Ovary (tissue), 9 donors: ENCODE data around the gene ZNF317. TPM values are rescaled to one million over a fixed set of nuclear protein-coding genes. Genes with fewer than 3 reads are reported as not detected.

ENCODE experiments used
- DNase-seq, 5 donors: peaks; one replicate each; pipeline ENCODE4 v3.0.0-alpha.2; 2019 to 2020
- H3K27ac ChIP-seq, 2 donors: fragments of 200-600 bp; one replicate each; pipeline versions ENCODE4 v1.5.1 to v1.8.0; 2019 to 2022
- H3K27me3 ChIP-seq: fragments of 200-600 bp; one replicate; pipeline ENCODE4 v1.8.0; 2022
- H3K36me3 ChIP-seq: fragments of 200-600 bp; sonication (generic); one replicate; pipeline ENCODE4 v1.5.1; 2019
- H3K4me1 ChIP-seq: one replicate; pipeline ENCODE4 v1.8.1; 2013; ENCODE audit warnings: mild to moderate bottlenecking, moderate library complexity; ENCODE audit not compliant: insufficient read depth
- H3K4me3 ChIP-seq: fragments of 200-600 bp; sonication (generic); one replicate; pipeline ENCODE4 v1.5.1; 2017
- H3K9me3 ChIP-seq, 2 donors: fragments of 200-600 bp in 1 of 2; sonication (generic) in 1 of 2; one replicate each; pipeline versions ENCODE4 v1.5.1 to v1.8.1; 2013 to 2019; ENCODE audit warnings: mild to moderate bottlenecking in 1 of 2, moderate library complexity in 1 of 2
- CTCF ChIP-seq, 3 donors: fragments of 450-650 bp in 2 of 3; fragments of 200-600 bp in 1 of 3; IDR thresholded peaks; one replicate each; pipeline versions ENCODE4 v1.5.1 to v1.8.0; 2016 to 2022; ENCODE audit warnings: antibody characterized with exemption in 3 of 3, mild to moderate bottlenecking in 1 of 3
- EP300 ChIP-seq: sonication (generic); formaldehyde crosslinking; IDR thresholded peaks from one replicate; pipeline ENCODE4 v1.6.1; 2017; ENCODE audit warnings: antibody characterized with exemption
- POLR2A ChIP-seq: fragments of 450-650 bp; IDR thresholded peaks from one replicate; pipeline ENCODE4 v1.6.1; 2017; ENCODE audit warnings: antibody characterized with exemption, mild to moderate bottlenecking, moderate library complexity
- WGBS, 3 donors: extraction: QIAGEN DNeasy Blood & Tissue Kit in 1 of 3; methylation state at CpG; one replicate each; pipeline versions ENCODE4 v1.1.5 to v1.1.7; 2013 to 2017; 5-methylcytosine and 5-hydroxymethylcytosine counted together
- intact Hi-C, 4 donors: fragments of 100-400 bp; cut with DNase I; formaldehyde crosslinking; loops; one replicate each; pipeline versions ENCODE4 v1.11.0 to v1.15.1; 2022 to 2023
- polyA plus RNA-seq, 2 donors: library from polyadenylated mRNA; stranded (reverse); fragments of 200-250 nt in 1 of 2; fragments of 350-450 nt in 1 of 2; fragmentation: Illumina TruSeq in 1 of 2; extraction: RNeasy Lipid Tissue Mini Kit (QIAGEN cat#74804) in 1 of 2; gene quantifications; one replicate each; pipeline ENCODE4 v1.2.3, GENCODE V29; 2013 to 2014
- total RNA-seq, 7 donors: library from RNA; depleted of rRNA in 2 of 7; stranded (reverse); fragments of >200 nt in 2 of 7; fragmentation: NEBNext Ultra II Directional in 3 of 7; extraction: Animal tissue kit (Norgen Biotek cat#: 25700) in 3 of 7; gene quantifications; one replicate each; pipeline versions ENCODE4 v1.1.0 to v1.2.4, GENCODE V29; 2016 to 2023
- donor health status: DM: no; HTN: no; CAD: no; lungs with moderate emphysema.
- donor health status: DM: no; HTN: no; CAD: no.
- donor health status: Bipolar disorder and iron deficiency.
- donor health status: DM: yes; HTN: yes; CAD: no.
- donor health status: DM: no; HTN: no; CAD: no.
- donor health status: DM: yes; HTN: yes; CAD: no.

The ZNF317 gene
- total and polyA plus RNA-seq, 9 donors, result 10.8 to 37.1 (median 27.1) TPM

GRCh38 chr19:9165261-9165660, 25.1 kb downstream of the ZNF317 start:
- H3K27ac ChIP-seq, result no peak overlapping the region
- WGBS, 3 donors, result 95 to 96% (median 95%) methylated on average over 3 of the region's 3 CpGs
- H3K36me3 ChIP-seq, result peaks cover 8% of the 10 kb centered on the region
- H3K4me1 ChIP-seq, result no peaks in the 10 kb centered on the region
- no peaks in the 10 kb centered on the region for H3K27me3 ChIP-seq
- no peak for TF ChIP-seq POLR2A
- no peak for TF ChIP-seq EP300
- TF ChIP-seq CTCF (IDR thresholded peaks at IDR 0.05), result no peak
- no peak for DNase-seq
- peaks cover 4 to 17% of the 10 kb centered on the region in 2 donors for H3K9me3 ChIP-seq
- intact Hi-C loops, result no loop called here
- H3K4me3 ChIP-seq, result no peak overlapping the region

DNA sequence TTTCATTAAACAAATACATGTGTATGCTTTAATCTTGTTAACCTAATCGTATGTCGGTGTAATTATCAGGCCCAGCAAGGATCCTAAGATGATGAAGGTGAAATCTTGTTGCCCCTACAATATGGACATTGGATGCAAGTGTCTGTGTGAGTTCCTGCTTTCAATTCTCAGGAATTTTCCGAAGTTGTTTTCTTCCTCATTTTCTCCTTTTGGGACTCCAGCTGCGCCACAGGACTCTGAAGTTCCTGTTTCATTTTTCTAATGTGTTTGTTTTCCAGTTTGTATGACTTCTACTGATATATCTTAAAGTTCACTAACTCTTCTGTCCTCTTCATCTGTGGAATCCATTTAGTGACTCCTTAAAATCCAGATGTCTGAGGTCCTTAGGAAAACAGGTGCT, 26.6 kb downstream of the ZNF317 start:
- intact Hi-C loops, result no loop called here
- Histone ChIP-seq H3K4me3 (no peak overlapping the region), H3K27ac (no peak overlapping the region), H3K9me3 (peaks cover 2 to 3% of the 10 kb centered on the region in 2 donors), H3K36me3 (no peaks in the 10 kb centered on the region), H3K27me3 (no peaks in the 10 kb centered on the region), H3K4me1 (no peaks in the 10 kb centered on the region)
- DNase-seq, result no peak
- TF ChIP-seq CTCF (IDR thresholded peaks at IDR 0.05), result no peak
- no peak for TF ChIP-seq POLR2A
- no peak for TF ChIP-seq EP300
- 93 to 95% (median 93%) methylated on average over 4 of the region's 4 CpGs for WGBS, 3 donors

DNA sequence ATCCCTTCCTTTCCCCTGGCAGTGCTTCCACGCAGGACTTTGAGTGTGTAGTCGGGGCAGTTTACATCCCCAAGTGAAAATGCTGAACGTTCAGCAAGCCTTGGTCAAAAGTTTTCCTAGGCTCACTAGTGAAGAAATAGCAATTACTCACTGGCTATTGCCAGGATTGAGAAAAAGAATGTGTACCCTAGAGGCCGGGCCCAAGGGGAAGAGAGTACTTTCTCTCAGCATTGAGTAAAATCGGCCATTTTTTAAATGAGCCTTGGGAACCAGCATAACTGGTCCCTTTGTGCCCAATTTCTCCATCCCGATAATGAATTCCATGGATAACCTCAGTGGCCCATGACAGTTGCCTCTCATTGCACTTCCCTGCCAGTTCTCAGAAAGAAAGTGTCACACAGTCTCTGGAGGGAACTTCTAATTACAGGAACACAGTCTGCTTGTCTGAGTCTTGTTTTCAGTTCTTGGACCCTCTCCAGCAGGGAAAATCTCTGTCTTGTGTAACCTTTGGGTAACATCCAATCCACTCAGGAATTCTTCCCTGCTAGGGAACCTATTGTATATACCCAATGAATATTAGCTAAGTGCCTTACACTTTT, 31.3 kb downstream of the ZNF317 start:
- no peak overlapping the region for H3K27ac ChIP-seq
- intact Hi-C loops, result no loop called here
- H3K4me3 ChIP-seq, result no peak overlapping the region
- H3K4me1 ChIP-seq, result no peaks in the 10 kb centered on the region
- H3K36me3 ChIP-seq, result no peaks in the 10 kb centered on the region
- TF ChIP-seq POLR2A (no peak), CTCF (IDR thresholded peaks at IDR 0.05) (no peak), EP300 (no peak)
- WGBS, 3 donors, result 84 to 87% (median 86%) methylated on average over 6 of the region's 6 CpGs
- H3K27me3 ChIP-seq, result no peaks in the 10 kb centered on the region
- no peaks in the 10 kb centered on the region for H3K9me3 ChIP-seq
- no peak for DNase-seq

DNA sequence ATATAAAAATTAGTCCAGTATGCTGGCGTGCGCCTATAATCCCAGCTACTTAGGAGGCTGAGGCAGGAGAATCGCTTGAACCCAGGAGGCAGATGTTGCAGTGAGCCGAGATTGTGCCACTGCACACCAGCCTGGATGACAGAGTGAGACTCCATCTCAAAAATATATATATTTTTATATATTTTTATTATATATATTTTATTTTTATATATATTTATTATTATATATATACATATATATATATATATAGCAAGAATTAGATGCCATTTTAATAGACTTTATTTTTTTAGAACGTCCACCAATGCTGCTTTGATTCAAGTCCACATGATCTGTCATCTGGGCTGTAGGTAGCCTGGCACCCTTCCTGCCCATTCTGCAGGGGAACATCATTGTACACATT, 35.1 kb downstream of the ZNF317 start:
- H3K36me3 ChIP-seq, result no peaks in the 10 kb centered on the region

More for the DNA sequence above, 35.1 kb downstream of the ZNF317 start:
- WGBS, 3 donors, result 89 to 93% (median 92%) methylated on average over 5 of the region's 5 CpGs
- no peak for DNase-seq
- intact Hi-C loops, result no loop called here
- TF ChIP-seq CTCF (IDR thresholded peaks at IDR 0.05) (no peak), POLR2A (no peak), EP300 (no peak)
- H3K9me3 ChIP-seq, result no peaks in the 10 kb centered on the region
- no peak overlapping the region for H3K27ac ChIP-seq
- H3K4me3 ChIP-seq, result no peak overlapping the region
- no peaks in the 10 kb centered on the region for H3K27me3 ChIP-seq
- no peaks in the 10 kb centered on the region for H3K4me1 ChIP-seq
